Body of pancreas (tissue), 4 donors: ENCODE results near the gene NR4A1. TPM values are rescaled to one million over a fixed set of nuclear protein-coding genes. Genes with fewer than 3 reads are reported as not detected.

Experiments used
- ATAC-seq: fragments of 150-250 bp; one replicate; pipeline ENCODE4 v1.9.1; 2016
- DNase-seq, 4 donors: peaks; one replicate each; pipeline ENCODE4 v3.0.0-alpha.2; 2019
- H3K27ac ChIP-seq, 4 donors: fragments of 200-600 bp; sonication (generic); 1 replicate in 3 of 4; 2 replicates in 1 of 4; pipeline versions ENCODE4 v1.5.1 to v1.6.1; 2016 to 2019; ENCODE audit warnings: mild to moderate bottlenecking in 1 of 4, mixed read lengths in 1 of 4, moderate library complexity in 1 of 4
- H3K27me3 ChIP-seq, 2 donors: fragments of 200-600 bp; sonication (generic); one replicate each; pipeline ENCODE4 v1.6.0; 2016; ENCODE audit warnings: mild to moderate bottlenecking in 1 of 2
- H3K36me3 ChIP-seq, 2 donors: fragments of 200-600 bp; sonication (generic); replicated peaks in 1 of 2; 2 replicates each; pipeline ENCODE4 v1.5.1; 2016; ENCODE audit warnings: low read depth in 2 of 2; ENCODE audit not compliant: insufficient read depth in 1 of 2
- H3K4me1 ChIP-seq: fragments of 200-600 bp; sonication (generic); one replicate; pipeline ENCODE4 v1.6.0; 2016
- H3K4me3 ChIP-seq, 2 donors: fragments of 200-600 bp; sonication (generic); 1 replicate in 1 of 2; 2 replicates in 1 of 2; pipeline ENCODE4 v1.5.1; 2016 to 2019
- H3K9me3 ChIP-seq, 3 donors: fragments of 200-600 bp; sonication (generic); 1 replicate in 2 of 3; 2 replicates in 1 of 3; pipeline ENCODE4 v1.5.1; 2016
- POLR2A ChIP-seq, 3 donors: fragments of 450-650 bp; IDR thresholded peaks; one replicate each; pipeline ENCODE4 v1.6.1; 2016; ENCODE audit warnings: antibody characterized with exemption in 3 of 3, mild to moderate bottlenecking in 2 of 3
- WGBS, 2 donors: methylation state at CpG; one replicate each; pipeline ENCODE4 v1.1.5; 2017; 5-methylcytosine and 5-hydroxymethylcytosine counted together
- intact Hi-C: fragments of 100-400 bp; cut with DNase I; formaldehyde crosslinking; loops from one replicate; pipeline ENCODE4 v1.15.1; 2023
- total RNA-seq, 2 donors: library from RNA; depleted of rRNA; stranded (reverse); fragments of >200 nt; gene quantifications; one replicate each; pipeline ENCODE4 v1.1.0, GENCODE V29; 2016
- TF ChIP-seq, protein P1 (sequence below), 7 experiments: fragments of 450-650 bp in 4 of 7; fragments of 200-600 bp in 3 of 7; sonication (generic) in 3 of 7; IDR thresholded peaks; one replicate each; pipeline ENCODE4 v1.5.1; 2016 to 2019; ENCODE audit warnings: antibody characterized with exemption in 7 of 7

Gene NR4A1
- total RNA-seq, 2 donors from 2014 or later = 36.6 to 253 TPM

DNA sequence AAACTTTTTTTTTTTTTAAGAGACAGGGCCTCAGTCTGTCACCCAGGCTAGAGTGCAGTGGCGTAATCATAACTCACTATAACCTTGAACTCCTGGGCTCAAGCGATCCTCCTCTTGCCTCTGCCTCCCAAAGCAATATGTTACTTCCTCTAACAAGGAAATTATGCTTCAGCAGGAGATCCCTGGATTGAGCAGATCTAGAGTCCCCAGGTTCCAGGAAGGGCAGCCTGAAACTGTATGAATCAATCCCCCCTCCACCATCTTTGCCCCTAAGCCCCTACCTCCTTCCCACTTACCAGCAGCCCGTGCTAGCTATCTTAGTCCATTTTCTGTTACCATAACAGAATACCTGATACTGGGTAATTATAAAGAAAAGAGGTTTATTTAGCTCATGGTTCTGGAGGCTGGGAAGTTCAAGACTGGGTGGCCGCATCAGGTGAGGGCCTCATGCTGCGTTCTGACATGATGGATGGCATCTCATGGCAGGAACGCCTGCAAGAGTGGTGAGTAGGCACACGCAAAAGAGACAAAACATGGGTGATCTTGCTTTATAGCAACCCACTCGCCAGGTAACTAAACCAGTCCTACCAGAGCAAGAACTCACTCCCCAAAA lies 39.5 kb upstream of the NR4A1 start:
- WGBS, 2 donors = 91 to 93% methylated on average over 8 of the region's 8 CpGs
- Histone ChIP-seq H3K4me3 (no peak overlapping the region), H3K9me3 (no peaks in the 10 kb centered on the region), H3K27me3 (no peaks in the 10 kb centered on the region), H3K36me3 (no peaks in the 10 kb centered on the region), H3K27ac (peak overlapping the region in 1 of 4 donors; percentile 7), H3K4me1 (peaks cover 31% of the 10 kb centered on the region)
- DNase-seq (no peak), ATAC-seq (no peak)
- TF ChIP-seq, protein P1, sequence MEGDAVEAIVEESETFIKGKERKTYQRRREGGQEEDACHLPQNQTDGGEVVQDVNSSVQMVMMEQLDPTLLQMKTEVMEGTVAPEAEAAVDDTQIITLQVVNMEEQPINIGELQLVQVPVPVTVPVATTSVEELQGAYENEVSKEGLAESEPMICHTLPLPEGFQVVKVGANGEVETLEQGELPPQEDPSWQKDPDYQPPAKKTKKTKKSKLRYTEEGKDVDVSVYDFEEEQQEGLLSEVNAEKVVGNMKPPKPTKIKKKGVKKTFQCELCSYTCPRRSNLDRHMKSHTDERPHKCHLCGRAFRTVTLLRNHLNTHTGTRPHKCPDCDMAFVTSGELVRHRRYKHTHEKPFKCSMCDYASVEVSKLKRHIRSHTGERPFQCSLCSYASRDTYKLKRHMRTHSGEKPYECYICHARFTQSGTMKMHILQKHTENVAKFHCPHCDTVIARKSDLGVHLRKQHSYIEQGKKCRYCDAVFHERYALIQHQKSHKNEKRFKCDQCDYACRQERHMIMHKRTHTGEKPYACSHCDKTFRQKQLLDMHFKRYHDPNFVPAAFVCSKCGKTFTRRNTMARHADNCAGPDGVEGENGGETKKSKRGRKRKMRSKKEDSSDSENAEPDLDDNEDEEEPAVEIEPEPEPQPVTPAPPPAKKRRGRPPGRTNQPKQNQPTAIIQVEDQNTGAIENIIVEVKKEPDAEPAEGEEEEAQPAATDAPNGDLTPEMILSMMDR (IDR thresholded peaks at IDR 0.05) = no peak
- no peak for TF ChIP-seq POLR2A (IDR thresholded peaks at IDR 0.05)
- intact Hi-C loops = no loop called here

GRCh38 chr12:52013626-52014310 lies 37.5 kb upstream of the NR4A1 start:
- intact Hi-C loops = no loop called here
- TF ChIP-seq POLR2A (IDR thresholded peaks at IDR 0.05) = no peak
- TF ChIP-seq, protein P1 (IDR thresholded peaks at IDR 0.05) = no peak
- Histone ChIP-seq H3K9me3 (no peaks in the 10 kb centered on the region), H3K27ac (no peak overlapping the region), H3K4me3 (no peak overlapping the region), H3K36me3 (no peaks in the 10 kb centered on the region), H3K4me1 (peaks cover 29% of the 10 kb centered on the region), H3K27me3 (no peaks in the 10 kb centered on the region)
- no peak for ATAC-seq
- no peak for DNase-seq
- 82 to 91% methylated on average over 16 of the region's 16 CpGs for WGBS, 2 donors

GRCh38 chr12:52014567-52015530 lies 36.4 kb upstream of the NR4A1 start:
- H3K4me1 ChIP-seq = peaks cover 26% of the 10 kb centered on the region
- no peaks in the 10 kb centered on the region for H3K27me3 ChIP-seq
- WGBS, 2 donors = 77 to 92% methylated on average over 35 to 41 of the region's 93 CpGs
- DNase-seq (no peak), ATAC-seq (no peak)
- intact Hi-C loops = no loop called here
- no peaks in the 10 kb centered on the region for H3K36me3 ChIP-seq
- no peaks in the 10 kb centered on the region for H3K9me3 ChIP-seq
- no peak overlapping the region for H3K27ac ChIP-seq
- TF ChIP-seq, protein P1 (IDR thresholded peaks at IDR 0.05) = no peak
- TF ChIP-seq POLR2A (IDR thresholded peaks at IDR 0.05) = no peak
- no peak overlapping the region for H3K4me3 ChIP-seq

DNA sequence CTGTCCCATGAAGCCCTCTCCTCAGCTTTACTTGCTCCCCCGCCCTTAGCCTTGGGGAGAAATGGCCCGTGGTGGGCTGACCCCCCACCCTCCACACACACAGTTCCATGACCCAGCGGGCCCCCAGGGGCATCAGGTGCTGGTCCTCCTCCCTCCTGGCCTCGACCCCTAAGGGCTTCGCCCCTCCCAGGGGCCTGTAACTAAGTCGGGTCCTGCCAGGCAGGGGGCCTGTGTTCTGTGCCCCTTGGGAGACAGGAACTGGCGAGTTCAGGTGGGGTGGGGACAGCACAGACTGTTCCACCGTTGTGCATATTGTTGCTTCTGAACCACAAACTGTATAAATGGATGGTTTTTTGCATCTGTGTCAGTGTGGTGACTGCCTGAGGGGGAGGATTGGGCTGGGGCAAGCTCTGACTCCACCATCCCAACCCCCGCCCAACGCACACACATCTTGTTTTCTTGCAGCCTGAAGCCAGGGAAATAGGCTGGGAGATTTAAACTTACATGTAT lies 35.7 kb upstream of the NR4A1 start:
- no peak for ATAC-seq
- Histone ChIP-seq H3K36me3 (no peaks in the 10 kb centered on the region), H3K27me3 (no peaks in the 10 kb centered on the region), H3K4me1 (peaks cover 26% of the 10 kb centered on the region), H3K27ac (no peak overlapping the region), H3K4me3 (no peak overlapping the region), H3K9me3 (no peaks in the 10 kb centered on the region)
- no peak for TF ChIP-seq POLR2A (IDR thresholded peaks at IDR 0.05)
- no peak for DNase-seq
- intact Hi-C loops = no loop called here
- 77 to 83% methylated on average over 5 to 9 of the region's 10 CpGs for WGBS, 2 donors
